Occipital lobe (tissue), 3 donors: ENCODE measurements around the gene AATF. TPM values are rescaled to one million over a fixed set of nuclear protein-coding genes. Genes with fewer than 3 reads are reported as not detected.

ENCODE experiments used
- DNase-seq: peaks from one replicate; lab custom pipeline; 2025; lab: John Stamatoyannopoulos, UW
- small RNA-seq: library from RNA; depleted of rRNA; stranded (forward); fragments of <200 nt; gene quantifications from one replicate; pipeline ENCODE3, GENCODE V24; 2014
- total RNA-seq: library from RNA; depleted of rRNA; stranded (reverse); fragments of >200 nt; gene quantifications from one replicate; pipeline ENCODE4 v1.2.3, GENCODE V29; 2014

Gene AATF
- total RNA-seq, 1 donor from 2014 or later = 16.1 TPM

- DNase-seq = no peak
Measured at GRCh38 chr17:37103231-37103630, 154.5 kb downstream of the AATF start.

- DNase-seq = no peak
Measured at GRCh38 chr17:37106049-37106448, 157.3 kb downstream of the AATF start.

Small RNA genes within 50 kb of the gene (small RNA-seq; reads per million reads assigned to genes)
- gene AC243773.2 = not detected
- gene MIR2909 = not detected

Other genes starting within 250 kb of the AATF start
- not detected for gene LHX1, start 11.5 kb upstream of the AATF start, total RNA-seq